ENCODE measurements around the gene TMTC1.

GRCh38 chr12:29732593-29732992, 51.1 kb downstream of the TMTC1 start:
- TF ChIP-seq SIN3A (IDR thresholded peaks at IDR 0.05; ENCODE audit: borderline replicate concordance, insufficient read depth, low read length) (no peak), REST (IDR thresholded peaks at IDR 0.05; ENCODE audit: insufficient read depth in 1 of 2, low read depth in 2 of 2, low read length in 2 of 2) (no peak), FOXP2 (optimal IDR thresholded peaks at IDR 0.05; ENCODE audit: borderline replicate concordance, extremely low read depth, extremely low read length, insufficient read depth) (no peak), POLR2AphosphoS5 (IDR thresholded peaks at IDR 0.05; ENCODE audit: low read depth, low read length) (no peak)
